Upper lobe of left lung (tissue), 4 donors: ENCODE data around the gene NPR3.

ENCODE experiments used
- CTCF ChIP-seq, 6 experiments: fragments of 450-650 bp in 4 of 6; fragments of 200-600 bp in 2 of 6; sonication (generic) in 2 of 6; IDR thresholded peaks; one replicate each; pipeline ENCODE4 v1.5.1; 2016 to 2019; ENCODE audit warnings: antibody characterized with exemption in 6 of 6
- POLR2A ChIP-seq, 4 donors: fragments of 450-650 bp; IDR thresholded peaks; one replicate each; pipeline ENCODE4 v1.5.1; 2016 to 2017; ENCODE audit warnings: antibody characterized with exemption in 4 of 4, mild to moderate bottlenecking in 2 of 4

- no peak for TF ChIP-seq CTCF (IDR thresholded peaks at IDR 0.05)
- no peak for TF ChIP-seq POLR2A (IDR thresholded peaks at IDR 0.05)
Measured at GRCh38 chr5:32833663-32834062, 122.5 kb downstream of the NPR3 start.
